Measurements from ENCODE around the gene CEP44.
"Not testable (repeated sequence)": the region's sequence is repeated elsewhere in the genome, so short reads cannot be mapped to it uniquely, and the experiment has no call there.

Gene CEP44

GRCh38 chr4:174332741-174333493 lies 49.2 kb downstream of the CEP44 start:
- DNase-seq: no peak

GRCh38 chr4:174334628-174335027 lies 50.9 kb downstream of the CEP44 start:
- DNase-seq: no peak

GRCh38 chr4:174340714-174341113 lies 57.0 kb downstream of the CEP44 start:
- DNase-seq: no peak

- DNase-seq: peak; percentile 4
Measured at GRCh38 chr4:174349156-174349555, 65.4 kb downstream of the CEP44 start.

- peak; percentile 46 for DNase-seq
Measured at GRCh38 chr4:174352061-174352819, 68.5 kb downstream of the CEP44 start.

GRCh38 chr4:174357321-174357720 lies 73.6 kb downstream of the CEP44 start:
- DNase-seq: no peak

- DNase-seq: no peak
Measured at GRCh38 chr4:174358410-174358809, 74.7 kb downstream of the CEP44 start.

GRCh38 chr4:174358829-174359228 lies 75.1 kb downstream of the CEP44 start:
- DNase-seq: no peak

GRCh38 chr4:174362340-174362739 lies 78.6 kb downstream of the CEP44 start:
- no peak for DNase-seq

GRCh38 chr4:174363782-174364181 lies 80.1 kb downstream of the CEP44 start:
- DNase-seq: not testable (repeated sequence)

GRCh38 chr4:174365018-174365587 lies 81.4 kb downstream of the CEP44 start:
- peak; percentile 31 for DNase-seq

GRCh38 chr4:174369985-174370384 lies 86.3 kb downstream of the CEP44 start:
- no peak for DNase-seq

- no peak for DNase-seq
Measured at GRCh38 chr4:174373821-174374220, 90.1 kb downstream of the CEP44 start.

- no peak for DNase-seq
Measured at GRCh38 chr4:174375422-174375821, 91.7 kb downstream of the CEP44 start.

- DNase-seq: no peak
Measured at GRCh38 chr4:174377613-174378012, 93.9 kb downstream of the CEP44 start.

GRCh38 chr4:174378951-174379350 lies 95.2 kb downstream of the CEP44 start:
- DNase-seq: no peak

GRCh38 chr4:174380206-174380605 lies 96.5 kb downstream of the CEP44 start:
- peak; percentile 2 for DNase-seq

GRCh38 chr4:174380699-174381439 lies 97.2 kb downstream of the CEP44 start:
- no peak for DNase-seq

GRCh38 chr4:174381440-174381800 lies 97.7 kb downstream of the CEP44 start:
- no peak for DNase-seq

All from NCI-H69 (cell line).